HUES48 (cell line): ENCODE results near the gene ADAMTS3.
"Not testable (repeated sequence)": the region's sequence is repeated elsewhere in the genome, so short reads cannot be mapped to it uniquely, and the experiment has no call there.

Source experiments
- H3K27ac ChIP-seq: one replicate; pipeline ENCODE4 v1.7.0; 2013; ENCODE audit warnings: low read depth, low read length, inconsistent platforms
- H3K27me3 ChIP-seq: 2 replicates; pipeline ENCODE4 v1.6.1; 2013; ENCODE audit warnings: mild to moderate bottlenecking, low read length; ENCODE audit not compliant: control insufficient read depth, insufficient read depth
- H3K36me3 ChIP-seq: 2 replicates; pipeline ENCODE4 v1.6.1; 2013; ENCODE audit warnings: low read length; ENCODE audit not compliant: control insufficient read depth, insufficient read depth
- H3K4me1 ChIP-seq: 2 replicates; pipeline ENCODE4 v1.6.1; 2013; ENCODE audit warnings: mild to moderate bottlenecking, low read length; ENCODE audit not compliant: control insufficient read depth, insufficient read depth
- H3K4me3 ChIP-seq: 2 replicates; pipeline ENCODE4 v1.5.1; 2013; ENCODE audit warnings: mild to moderate bottlenecking, low read depth, low read length
- H3K9ac ChIP-seq: 2 replicates; pipeline ENCODE4 v1.6.1; 2013; ENCODE audit warnings: mild to moderate bottlenecking, low read depth, low read length, moderate library complexity
- H3K9me3 ChIP-seq: 2 replicates; pipeline ENCODE4 v1.6.1; 2013; ENCODE audit warnings: low read length; ENCODE audit not compliant: control insufficient read depth, insufficient read depth

ADAMTS3 gene

GRCh38 chr4:72442147-72442546 lies 126.9 kb downstream of the ADAMTS3 start:
- Histone ChIP-seq H3K4me3 (no peak overlapping the region), H3K27ac (no peak overlapping the region), H3K9ac (no peak overlapping the region), H3K27me3 (no peaks in the 10 kb centered on the region), H3K9me3 (no peaks in the 10 kb centered on the region), H3K36me3 (no peaks in the 10 kb centered on the region), H3K4me1 (no peaks in the 10 kb centered on the region)

GRCh38 chr4:72440386-72440785 lies 128.6 kb downstream of the ADAMTS3 start:
- H3K9ac ChIP-seq = no peak overlapping the region
- no peaks in the 10 kb centered on the region for H3K27me3 ChIP-seq
- H3K9me3 ChIP-seq = no peaks in the 10 kb centered on the region
- H3K27ac ChIP-seq = no peak overlapping the region
- no peaks in the 10 kb centered on the region for H3K36me3 ChIP-seq
- H3K4me1 ChIP-seq = no peaks in the 10 kb centered on the region
- H3K4me3 ChIP-seq = no peak overlapping the region

GRCh38 chr4:72432975-72433374 lies 136.0 kb downstream of the ADAMTS3 start:
- H3K9ac ChIP-seq = no peak overlapping the region
- H3K36me3 ChIP-seq = no peaks in the 10 kb centered on the region
- no peak overlapping the region for H3K27ac ChIP-seq
- H3K27me3 ChIP-seq = no peaks in the 10 kb centered on the region
- H3K9me3 ChIP-seq = no peaks in the 10 kb centered on the region
- H3K4me1 ChIP-seq = no peaks in the 10 kb centered on the region
- H3K4me3 ChIP-seq = no peak overlapping the region

DNA sequence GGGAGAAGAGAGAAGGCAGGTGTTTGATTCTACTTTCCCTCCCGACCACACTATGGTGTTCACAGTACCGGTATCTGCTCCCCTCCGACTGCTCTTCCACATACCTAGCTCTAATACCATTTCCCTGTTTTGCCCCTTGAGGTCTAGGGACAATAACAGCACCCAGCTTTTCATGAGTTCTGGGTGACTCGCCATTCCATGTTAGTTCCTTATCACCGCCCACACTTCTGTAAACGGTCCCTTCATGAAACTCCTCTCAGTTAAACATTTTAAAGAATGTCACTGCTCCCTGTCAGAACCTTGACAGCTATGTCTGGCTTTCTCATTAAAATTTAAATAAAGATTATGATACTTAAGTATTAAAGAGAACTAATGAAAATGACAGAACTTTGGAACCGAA lies 136.7 kb downstream of the ADAMTS3 start:
- Histone ChIP-seq H3K4me1 (no peaks in the 10 kb centered on the region), H3K9me3 (no peaks in the 10 kb centered on the region), H3K4me3 (no peak overlapping the region), H3K27me3 (no peaks in the 10 kb centered on the region), H3K9ac (no peak overlapping the region), H3K27ac (no peak overlapping the region), H3K36me3 (no peaks in the 10 kb centered on the region)

DNA sequence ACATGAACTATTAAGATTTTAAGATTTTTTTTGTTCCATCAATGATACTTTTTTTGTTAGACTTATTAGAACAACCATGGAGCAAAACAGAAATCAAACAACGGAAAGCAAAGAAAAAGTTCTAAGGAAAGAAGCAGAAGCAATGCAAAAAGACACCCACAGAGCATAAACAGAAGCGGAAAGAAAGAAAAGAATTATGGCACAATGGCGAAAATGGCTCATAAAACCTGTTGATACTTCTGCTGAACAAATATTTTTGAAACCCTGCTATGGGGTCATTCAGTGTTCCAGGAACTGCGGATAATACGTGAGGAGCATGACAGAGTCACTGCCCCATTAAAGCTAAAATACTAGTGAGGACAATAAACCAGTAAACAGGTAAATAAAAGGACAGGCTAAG lies 138.0 kb downstream of the ADAMTS3 start:
- Histone ChIP-seq H3K9ac (no peak overlapping the region), H3K4me1 (no peaks in the 10 kb centered on the region), H3K9me3 (no peaks in the 10 kb centered on the region), H3K4me3 (no peak overlapping the region), H3K27me3 (no peaks in the 10 kb centered on the region), H3K27ac (no peak overlapping the region), H3K36me3 (no peaks in the 10 kb centered on the region)

DNA sequence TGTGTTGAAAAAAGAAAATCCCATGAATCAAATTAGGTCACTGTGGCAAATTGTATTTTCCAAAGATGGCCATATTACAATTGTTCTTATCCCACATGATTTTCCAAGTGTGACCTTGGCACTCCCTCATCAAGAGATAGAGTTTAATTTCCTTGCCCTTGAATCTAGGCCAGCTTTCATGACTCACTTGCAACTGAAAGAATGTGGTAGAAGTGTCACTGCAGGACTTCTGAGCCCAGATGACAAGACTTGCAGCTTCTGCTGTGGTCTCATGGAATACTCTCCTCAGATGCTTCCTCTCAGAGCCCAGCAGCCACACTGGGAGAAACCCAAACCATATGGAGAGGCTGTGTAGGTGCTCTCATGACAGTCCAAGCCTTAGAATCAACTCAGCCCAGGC lies 139.0 kb downstream of the ADAMTS3 start:
- no peak overlapping the region for H3K9ac ChIP-seq
- H3K4me3 ChIP-seq = no peak overlapping the region
- no peaks in the 10 kb centered on the region for H3K36me3 ChIP-seq
- no peaks in the 10 kb centered on the region for H3K4me1 ChIP-seq
- no peaks in the 10 kb centered on the region for H3K9me3 ChIP-seq
- H3K27ac ChIP-seq = no peak overlapping the region
- H3K27me3 ChIP-seq = no peaks in the 10 kb centered on the region

DNA sequence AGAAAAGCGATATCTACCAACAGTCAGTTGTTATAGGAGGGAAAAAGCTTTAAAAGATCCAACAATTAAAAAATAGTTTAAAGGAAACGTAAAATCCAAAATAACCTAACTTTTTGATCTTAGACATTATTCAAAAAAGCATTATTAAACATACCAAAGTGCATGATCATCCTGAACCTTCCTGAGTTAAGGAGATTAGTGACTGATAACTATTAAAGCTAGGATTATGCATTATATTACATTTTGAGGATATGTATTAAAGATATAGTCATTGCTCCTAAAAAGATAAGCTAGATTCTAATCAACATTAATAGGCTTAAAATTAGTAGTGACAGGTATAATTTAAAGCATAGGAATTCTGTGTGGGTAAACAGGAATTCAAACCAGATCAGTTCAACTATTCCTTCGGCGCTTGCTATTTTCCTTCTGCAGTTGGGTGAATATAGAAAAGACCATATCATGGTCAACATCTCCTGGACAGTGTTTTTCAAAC lies 139.6 kb downstream of the ADAMTS3 start:
- H3K9ac ChIP-seq = no peak overlapping the region

GRCh38 chr4:72427057-72427456 lies 142.0 kb downstream of the ADAMTS3 start:
- H3K4me3 ChIP-seq = no peak overlapping the region
- H3K36me3 ChIP-seq = no peaks in the 10 kb centered on the region
- no peak overlapping the region for H3K9ac ChIP-seq
- H3K9me3 ChIP-seq = no peaks in the 10 kb centered on the region
- no peaks in the 10 kb centered on the region for H3K27me3 ChIP-seq
- no peak overlapping the region for H3K27ac ChIP-seq
- H3K4me1 ChIP-seq = no peaks in the 10 kb centered on the region

More for the DNA sequence above, 139.6 kb downstream of the ADAMTS3 start:
- Histone ChIP-seq H3K4me3 (no peak overlapping the region), H3K27ac (no peak overlapping the region), H3K4me1 (no peaks in the 10 kb centered on the region), H3K27me3 (no peaks in the 10 kb centered on the region), H3K9me3 (no peaks in the 10 kb centered on the region), H3K36me3 (no peaks in the 10 kb centered on the region)

GRCh38 chr4:72425908-72426307 lies 143.1 kb downstream of the ADAMTS3 start:
- H3K36me3 ChIP-seq, H3K4me1 ChIP-seq, H3K27ac ChIP-seq, H3K4me3 ChIP-seq, H3K9ac ChIP-seq, H3K9me3 ChIP-seq, H3K27me3 ChIP-seq: not testable (repeated sequence)

DNA sequence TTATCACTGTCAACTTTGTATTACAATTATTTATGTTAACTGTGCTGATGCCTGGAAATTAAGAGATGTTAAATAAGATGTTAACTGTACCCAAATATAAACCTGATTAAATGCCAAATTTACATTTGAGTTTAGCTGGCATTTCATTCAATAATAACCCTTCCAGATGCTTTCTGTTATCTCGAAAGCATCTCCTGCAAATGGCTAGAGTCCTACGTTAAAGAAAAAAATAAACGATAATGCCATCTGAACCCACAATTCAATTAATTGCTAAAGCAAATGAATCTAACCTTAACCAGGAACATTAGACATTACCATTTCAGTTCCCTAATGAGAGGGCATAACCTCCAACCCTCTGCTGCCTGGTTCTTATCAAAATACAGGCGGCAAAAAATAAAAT lies 145.0 kb downstream of the ADAMTS3 start:
- Histone ChIP-seq H3K36me3 (no peaks in the 10 kb centered on the region), H3K9ac (no peak overlapping the region), H3K27me3 (no peaks in the 10 kb centered on the region), H3K27ac (no peak overlapping the region), H3K9me3 (no peaks in the 10 kb centered on the region), H3K4me1 (no peaks in the 10 kb centered on the region), H3K4me3 (no peak overlapping the region)

DNA sequence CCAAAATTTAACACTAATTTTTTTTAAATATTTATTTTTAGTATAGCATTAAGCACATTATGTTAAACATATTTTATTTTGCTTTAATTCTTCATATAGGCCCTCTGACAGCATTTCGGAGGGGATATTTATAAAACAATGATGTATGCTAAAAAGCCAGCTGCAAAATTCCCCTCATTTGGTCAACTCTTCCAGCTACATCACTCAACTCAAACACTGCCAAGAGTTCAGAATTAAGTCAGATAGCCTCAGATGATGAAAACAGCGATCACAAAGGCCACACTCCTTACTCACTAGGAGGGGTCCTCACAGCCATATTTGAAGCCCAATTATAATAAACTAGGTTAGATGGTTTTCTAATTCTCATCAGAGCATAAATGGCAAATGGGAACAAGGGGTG lies 146.6 kb downstream of the ADAMTS3 start:
- Histone ChIP-seq H3K4me1 (no peaks in the 10 kb centered on the region), H3K9me3 (no peaks in the 10 kb centered on the region), H3K36me3 (no peaks in the 10 kb centered on the region), H3K27me3 (no peaks in the 10 kb centered on the region), H3K9ac (no peak overlapping the region), H3K27ac (no peak overlapping the region), H3K4me3 (no peak overlapping the region)

GRCh38 chr4:72418458-72418857 lies 150.6 kb downstream of the ADAMTS3 start:
- no peak overlapping the region for H3K27ac ChIP-seq
- no peaks in the 10 kb centered on the region for H3K27me3 ChIP-seq
- no peaks in the 10 kb centered on the region for H3K9me3 ChIP-seq
- H3K9ac ChIP-seq = no peak overlapping the region
- H3K36me3 ChIP-seq = no peaks in the 10 kb centered on the region
- no peak overlapping the region for H3K4me3 ChIP-seq
- H3K4me1 ChIP-seq = no peaks in the 10 kb centered on the region
